PFSK-1 (cell line): Measurements from ENCODE around the gene TRMT44.

Experiments
- FOXP2 ChIP-seq: optimal IDR thresholded peaks from 2 replicates; pipeline ENCODE3; 2011; ENCODE audit warnings: borderline replicate concordance, control low read depth, inconsistent platforms; ENCODE audit not compliant: insufficient read depth; ENCODE audit errors: extremely low read length, extremely low read depth
- POLR2AphosphoS5 ChIP-seq: IDR thresholded peaks from 2 replicates; pipeline ENCODE4 v1.6.1; 2012; ENCODE audit warnings: low read depth, mild to moderate bottlenecking, control low read depth, low read length, moderate library complexity
- SIN3A ChIP-seq: IDR thresholded peaks from 2 replicates; pipeline ENCODE4 v1.6.1; 2012; ENCODE audit warnings: mild to moderate bottlenecking, low read length, moderate library complexity, borderline replicate concordance; ENCODE audit not compliant: insufficient read depth
- TAF1 ChIP-seq: IDR thresholded peaks from 2 replicates; pipeline ENCODE4 v1.6.1; 2012; ENCODE audit warnings: low read length, control low read depth, borderline replicate concordance; ENCODE audit not compliant: insufficient read depth
- TF ChIP-seq, protein P1 (sequence below), 2 experiments: IDR thresholded peaks; 2 replicates each; pipeline versions ENCODE4 v1.6.1 to v1.8.0; 2011 to 2012; ENCODE audit warnings: low read depth in 2 of 2, low read length in 2 of 2, control low read depth in 1 of 2, inconsistent platforms in 1 of 2, mild to moderate bottlenecking in 1 of 2, moderate library complexity in 1 of 2; ENCODE audit not compliant: insufficient read depth in 1 of 2

Gene TRMT44

DNA sequence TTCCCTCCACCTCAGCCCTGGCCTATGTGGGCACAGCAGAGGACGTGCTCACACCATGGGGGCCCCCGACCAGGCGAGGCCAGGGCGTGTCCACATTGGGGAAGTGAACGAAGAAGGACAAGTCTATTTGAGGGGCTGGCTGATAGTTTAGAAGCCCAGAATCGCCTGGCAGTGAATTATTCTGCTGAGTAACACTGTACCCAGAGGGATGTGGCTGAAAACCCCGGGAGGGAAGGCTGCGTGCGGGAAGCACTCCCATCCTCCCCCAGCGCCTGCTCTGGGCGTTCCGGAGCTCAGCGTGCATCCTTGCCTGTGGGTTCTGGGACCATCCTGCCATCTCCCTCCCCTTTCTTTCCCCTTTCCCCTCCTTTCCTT, 66.6 kb downstream of the TRMT44 start:
- TF ChIP-seq, protein P1, sequence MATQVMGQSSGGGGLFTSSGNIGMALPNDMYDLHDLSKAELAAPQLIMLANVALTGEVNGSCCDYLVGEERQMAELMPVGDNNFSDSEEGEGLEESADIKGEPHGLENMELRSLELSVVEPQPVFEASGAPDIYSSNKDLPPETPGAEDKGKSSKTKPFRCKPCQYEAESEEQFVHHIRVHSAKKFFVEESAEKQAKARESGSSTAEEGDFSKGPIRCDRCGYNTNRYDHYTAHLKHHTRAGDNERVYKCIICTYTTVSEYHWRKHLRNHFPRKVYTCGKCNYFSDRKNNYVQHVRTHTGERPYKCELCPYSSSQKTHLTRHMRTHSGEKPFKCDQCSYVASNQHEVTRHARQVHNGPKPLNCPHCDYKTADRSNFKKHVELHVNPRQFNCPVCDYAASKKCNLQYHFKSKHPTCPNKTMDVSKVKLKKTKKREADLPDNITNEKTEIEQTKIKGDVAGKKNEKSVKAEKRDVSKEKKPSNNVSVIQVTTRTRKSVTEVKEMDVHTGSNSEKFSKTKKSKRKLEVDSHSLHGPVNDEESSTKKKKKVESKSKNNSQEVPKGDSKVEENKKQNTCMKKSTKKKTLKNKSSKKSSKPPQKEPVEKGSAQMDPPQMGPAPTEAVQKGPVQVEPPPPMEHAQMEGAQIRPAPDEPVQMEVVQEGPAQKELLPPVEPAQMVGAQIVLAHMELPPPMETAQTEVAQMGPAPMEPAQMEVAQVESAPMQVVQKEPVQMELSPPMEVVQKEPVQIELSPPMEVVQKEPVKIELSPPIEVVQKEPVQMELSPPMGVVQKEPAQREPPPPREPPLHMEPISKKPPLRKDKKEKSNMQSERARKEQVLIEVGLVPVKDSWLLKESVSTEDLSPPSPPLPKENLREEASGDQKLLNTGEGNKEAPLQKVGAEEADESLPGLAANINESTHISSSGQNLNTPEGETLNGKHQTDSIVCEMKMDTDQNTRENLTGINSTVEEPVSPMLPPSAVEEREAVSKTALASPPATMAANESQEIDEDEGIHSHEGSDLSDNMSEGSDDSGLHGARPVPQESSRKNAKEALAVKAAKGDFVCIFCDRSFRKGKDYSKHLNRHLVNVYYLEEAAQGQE (IDR thresholded peaks at IDR 0.05; ENCODE audit: insufficient read depth in 1 of 2, low read depth in 2 of 2, low read length in 2 of 2): no peak
- TF ChIP-seq TAF1: no peak
- TF ChIP-seq FOXP2: no peak
- TF ChIP-seq POLR2AphosphoS5: no peak
- TF ChIP-seq SIN3A: no peak

DNA sequence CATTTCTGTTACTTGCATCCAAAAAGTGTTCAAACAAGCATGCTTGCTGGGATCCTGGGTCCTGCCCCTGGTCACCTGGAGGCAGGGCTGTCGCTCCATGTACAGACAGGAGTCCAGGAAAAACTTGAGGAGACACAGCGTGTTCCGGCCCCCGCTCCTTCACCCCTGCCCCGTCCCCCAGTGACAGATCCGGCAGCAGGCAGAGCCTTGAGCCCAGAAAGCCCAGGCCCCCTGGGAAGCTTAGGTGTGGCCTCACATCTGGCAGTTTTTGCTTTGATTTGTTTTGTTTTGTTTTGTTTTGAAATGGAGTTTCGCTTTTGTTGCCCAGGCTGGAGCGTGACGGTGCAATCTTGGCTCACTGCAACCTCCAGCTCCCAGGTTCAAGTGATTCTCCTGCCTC, 67.0 kb downstream of the TRMT44 start:
- no peak for TF ChIP-seq SIN3A
- no peak for TF ChIP-seq TAF1
- TF ChIP-seq POLR2AphosphoS5: no peak
- TF ChIP-seq, protein P1 (IDR thresholded peaks at IDR 0.05; ENCODE audit: insufficient read depth in 1 of 2, low read depth in 2 of 2, low read length in 2 of 2): no peak
- no peak for TF ChIP-seq FOXP2

DNA sequence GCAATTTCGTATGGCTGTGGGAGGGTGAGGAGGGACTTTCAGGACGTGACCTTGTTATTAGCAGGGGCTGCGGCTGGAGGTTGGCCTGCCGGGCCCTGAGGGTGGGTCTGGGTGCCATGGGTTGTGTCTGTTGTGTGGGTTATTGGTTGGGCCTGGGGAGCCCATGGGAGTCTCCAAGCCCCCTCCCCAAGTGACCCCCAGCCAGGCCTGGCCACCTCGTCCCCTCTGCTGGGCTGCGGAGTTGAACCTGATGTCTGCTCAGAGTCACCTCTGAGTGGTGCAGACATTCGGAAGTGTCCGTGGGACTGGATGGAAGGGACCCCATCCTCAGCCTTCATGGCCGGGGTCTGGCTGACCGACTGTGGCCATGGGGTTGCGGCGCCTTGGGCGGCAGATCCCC, 67.7 kb downstream of the TRMT44 start:
- TF ChIP-seq TAF1 (no peak), FOXP2 (no peak), POLR2AphosphoS5 (no peak), SIN3A (no peak)
- TF ChIP-seq, protein P1 (IDR thresholded peaks at IDR 0.05; ENCODE audit: insufficient read depth in 1 of 2, low read depth in 2 of 2, low read length in 2 of 2): no peak

DNA sequence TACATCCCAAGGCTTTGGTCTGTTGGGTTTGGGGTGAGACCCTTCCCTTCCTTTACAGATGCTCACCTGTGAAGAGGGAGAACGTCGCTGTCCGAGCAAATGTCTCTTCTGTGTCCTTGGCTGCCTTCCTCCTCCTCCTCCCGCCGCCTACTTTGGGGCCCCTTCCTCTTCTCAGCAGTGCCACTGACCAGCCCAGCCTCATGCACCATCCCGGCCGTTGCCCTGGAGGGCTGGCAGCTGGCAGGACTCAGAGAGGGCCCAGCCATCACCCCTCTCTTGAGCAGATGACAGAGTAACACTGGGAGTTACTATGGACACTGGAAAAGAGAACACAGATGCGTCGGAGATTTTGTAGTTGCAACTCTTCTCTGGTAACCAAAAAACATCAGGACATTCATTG, 68.2 kb downstream of the TRMT44 start:
- TF ChIP-seq, protein P1 (IDR thresholded peaks at IDR 0.05; ENCODE audit: insufficient read depth in 1 of 2, low read depth in 2 of 2, low read length in 2 of 2): no peak
- TF ChIP-seq TAF1 (no peak), SIN3A (no peak), FOXP2 (no peak), POLR2AphosphoS5 (no peak)

DNA sequence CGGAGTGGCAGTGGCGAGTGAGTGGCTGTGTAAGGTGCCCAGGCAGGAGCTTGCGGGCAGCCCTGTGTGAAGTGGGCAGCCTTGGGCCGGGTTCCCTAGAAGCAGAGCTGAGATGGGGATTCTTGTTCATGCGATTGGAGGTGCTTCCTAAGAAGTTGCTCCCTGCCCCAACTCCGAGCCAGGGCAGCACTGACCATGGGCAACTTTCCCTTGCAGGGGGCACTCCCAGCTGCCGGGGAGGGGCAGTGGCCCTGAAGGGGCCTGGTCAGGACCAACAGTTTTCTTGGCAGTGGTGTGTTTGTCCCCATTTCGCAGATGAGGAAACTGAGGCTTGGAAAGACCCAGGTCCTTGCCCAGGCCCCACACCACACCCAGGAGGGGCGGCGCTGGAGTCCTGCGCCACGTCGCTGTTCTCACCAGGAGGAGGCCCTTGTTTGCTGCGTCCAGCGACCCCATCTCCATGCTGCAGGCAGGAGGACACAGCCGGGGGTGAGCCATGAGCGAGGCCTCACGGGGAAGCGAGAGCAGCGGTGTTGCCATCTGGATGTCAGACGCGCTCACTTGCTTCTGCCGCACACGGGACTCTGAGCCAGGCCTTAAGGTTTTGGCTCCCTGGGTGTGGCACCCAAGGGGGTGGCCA, 68.9 kb downstream of the TRMT44 start:
- TF ChIP-seq, protein P1 (IDR thresholded peaks at IDR 0.05; ENCODE audit: insufficient read depth in 1 of 2, low read depth in 2 of 2, low read length in 2 of 2): no peak
- no peak for TF ChIP-seq SIN3A
- no peak for TF ChIP-seq TAF1
- TF ChIP-seq POLR2AphosphoS5: no peak
- no peak for TF ChIP-seq FOXP2
